ENCODE results near the gene SCT. TPM values are rescaled to one million over a fixed set of nuclear protein-coding genes. Genes with fewer than 3 reads are reported as not detected.

The SCT gene
- total RNA-seq, 1 donor from 2014 or later, result not detected

DNA sequence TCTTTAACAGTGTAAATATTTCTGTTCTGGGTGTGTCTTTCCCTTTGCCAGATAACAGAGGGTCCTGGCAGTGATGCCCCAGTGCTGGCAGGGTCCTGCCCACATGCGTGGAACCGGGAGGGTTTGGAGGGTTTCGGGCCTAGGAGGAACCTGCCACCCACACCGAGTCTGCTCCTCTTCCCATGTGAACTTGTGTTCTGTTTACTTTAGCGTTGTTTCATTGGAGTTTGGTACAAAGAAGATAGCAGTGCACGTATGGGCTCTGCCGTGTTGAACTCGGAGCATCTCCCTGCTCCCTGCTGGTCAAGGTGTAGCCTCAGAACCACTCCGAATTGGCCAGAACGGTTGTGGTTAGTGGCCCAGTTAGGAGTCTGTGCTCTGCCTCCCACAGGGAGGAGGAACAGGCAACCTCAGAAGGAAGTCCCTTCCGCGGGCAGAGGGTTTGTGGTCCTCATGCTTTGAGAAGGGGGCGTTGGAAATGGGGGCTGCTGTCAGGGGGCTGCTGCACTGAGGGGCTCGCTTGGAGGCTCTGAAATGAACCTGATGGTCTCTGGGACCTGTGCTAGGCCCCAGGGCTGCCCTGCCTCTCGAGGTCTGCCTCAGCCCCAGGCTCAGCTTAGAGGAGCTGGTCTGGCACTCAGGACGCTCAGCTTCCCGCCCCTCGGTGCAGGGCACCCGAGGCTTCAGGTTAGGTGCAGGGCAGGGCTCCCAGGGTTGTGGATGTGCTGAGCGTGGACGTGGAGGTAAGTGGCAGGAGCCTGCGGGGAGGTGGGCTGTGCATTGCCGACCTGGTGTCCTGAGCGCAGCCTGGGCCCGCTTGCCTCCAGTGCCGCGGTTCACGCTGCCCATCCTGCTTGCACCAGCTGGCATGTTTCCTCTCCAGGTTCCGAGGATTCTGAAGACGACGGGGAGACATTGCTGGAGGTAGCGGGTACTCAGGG lies 40.3 kb downstream of the SCT start:
- Histone ChIP-seq H3K4me1 (no peaks in the 10 kb centered on the region), H3K27me3 (no peaks in the 10 kb centered on the region), H3K27ac (no peak overlapping the region), H3K36me3 (peaks cover 69 to 82% of the 10 kb centered on the region in 2 donors), H3K4me3 (no peak overlapping the region), H3K9me3 (no peaks in the 10 kb centered on the region)
- TF ChIP-seq, protein P1, sequence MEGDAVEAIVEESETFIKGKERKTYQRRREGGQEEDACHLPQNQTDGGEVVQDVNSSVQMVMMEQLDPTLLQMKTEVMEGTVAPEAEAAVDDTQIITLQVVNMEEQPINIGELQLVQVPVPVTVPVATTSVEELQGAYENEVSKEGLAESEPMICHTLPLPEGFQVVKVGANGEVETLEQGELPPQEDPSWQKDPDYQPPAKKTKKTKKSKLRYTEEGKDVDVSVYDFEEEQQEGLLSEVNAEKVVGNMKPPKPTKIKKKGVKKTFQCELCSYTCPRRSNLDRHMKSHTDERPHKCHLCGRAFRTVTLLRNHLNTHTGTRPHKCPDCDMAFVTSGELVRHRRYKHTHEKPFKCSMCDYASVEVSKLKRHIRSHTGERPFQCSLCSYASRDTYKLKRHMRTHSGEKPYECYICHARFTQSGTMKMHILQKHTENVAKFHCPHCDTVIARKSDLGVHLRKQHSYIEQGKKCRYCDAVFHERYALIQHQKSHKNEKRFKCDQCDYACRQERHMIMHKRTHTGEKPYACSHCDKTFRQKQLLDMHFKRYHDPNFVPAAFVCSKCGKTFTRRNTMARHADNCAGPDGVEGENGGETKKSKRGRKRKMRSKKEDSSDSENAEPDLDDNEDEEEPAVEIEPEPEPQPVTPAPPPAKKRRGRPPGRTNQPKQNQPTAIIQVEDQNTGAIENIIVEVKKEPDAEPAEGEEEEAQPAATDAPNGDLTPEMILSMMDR (IDR thresholded peaks at IDR 0.05), result no peak
- no peak for DNase-seq (ENCODE audit: low spot score in 2 of 2)
- intact Hi-C loops (cut with DNase I), result no loop called here

DNA sequence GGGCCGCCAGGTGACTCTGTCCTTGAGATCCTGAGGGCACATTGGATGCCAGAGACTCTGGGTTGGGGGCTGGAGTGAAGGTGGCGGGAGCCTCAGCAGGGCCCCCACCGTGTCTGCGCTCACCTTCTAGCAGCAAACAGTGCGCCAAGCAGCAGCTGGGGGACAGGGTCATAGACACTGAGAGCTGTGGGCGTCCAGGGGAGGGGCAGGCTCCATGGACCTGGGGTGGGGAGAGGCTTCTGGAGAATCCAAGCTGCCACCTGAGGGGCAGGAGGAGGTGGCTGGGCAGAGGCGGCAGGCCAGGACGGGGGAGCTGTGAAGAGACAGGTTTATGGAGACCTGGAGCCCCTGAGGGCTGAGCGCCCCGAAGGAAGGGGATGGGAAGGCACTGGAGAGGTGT lies 42.7 kb downstream of the SCT start:
- intact Hi-C loops (cut with DNase I), result no loop called here
- no peak overlapping the region for H3K4me3 ChIP-seq
- no peak for DNase-seq (ENCODE audit: low spot score in 2 of 2)
- H3K36me3 ChIP-seq, result peaks cover 51 to 69% of the 10 kb centered on the region in 2 donors
- H3K27ac ChIP-seq, result no peak overlapping the region
- no peaks in the 10 kb centered on the region for H3K27me3 ChIP-seq
- peaks cover 0 to 3% of the 10 kb centered on the region in 2 donors for H3K4me1 ChIP-seq
- no peaks in the 10 kb centered on the region for H3K9me3 ChIP-seq
- TF ChIP-seq, protein P1 (IDR thresholded peaks at IDR 0.05), result no peak

DNA sequence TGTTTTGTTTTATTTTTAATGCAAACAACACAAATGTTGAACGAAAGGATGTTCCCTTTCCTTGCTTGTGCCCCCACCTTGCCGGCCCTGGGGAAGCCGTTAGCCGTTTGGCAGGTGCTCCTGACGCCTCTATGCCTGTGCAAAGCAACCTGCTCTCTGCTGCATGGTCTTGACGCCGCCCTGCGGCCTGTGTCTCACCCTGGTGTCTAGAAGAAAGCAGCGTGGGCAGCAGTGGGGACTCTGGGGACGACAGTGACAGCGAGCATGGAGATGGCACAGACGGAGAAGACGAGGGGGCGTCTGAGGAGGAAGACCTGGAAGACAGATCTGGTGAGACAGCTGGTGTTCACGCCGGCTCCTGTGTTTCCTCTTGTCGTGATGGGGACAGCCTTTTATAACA lies 45.2 kb downstream of the SCT start:
- H3K36me3 ChIP-seq, result peaks cover 27 to 44% of the 10 kb centered on the region in 2 donors

DNA sequence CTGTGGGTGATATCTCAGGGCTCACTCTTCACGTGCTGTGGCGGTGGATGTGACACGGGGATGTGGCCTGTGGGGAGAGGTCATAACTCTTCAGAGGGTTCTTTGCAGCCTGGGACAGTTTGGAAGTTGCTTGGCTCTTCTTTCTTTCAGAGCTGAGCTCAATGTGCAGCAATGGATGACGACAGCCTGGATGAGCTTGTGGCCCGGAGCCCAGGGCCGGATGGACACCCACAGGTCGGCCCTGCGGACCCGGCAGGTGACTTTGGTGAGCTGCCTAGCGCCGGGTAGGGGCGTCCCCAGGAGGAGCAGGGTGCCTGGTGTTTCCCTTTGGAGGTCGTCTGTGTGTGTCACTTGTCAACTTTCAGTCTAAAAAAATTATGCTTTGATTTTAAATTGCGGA lies 45.6 kb downstream of the SCT start:
- peaks cover 24 to 40% of the 10 kb centered on the region in 2 donors for H3K36me3 ChIP-seq

More for the DNA sequence above, 45.2 kb downstream of the SCT start:
- H3K4me1 ChIP-seq, result peaks cover 8 to 25% of the 10 kb centered on the region in 2 donors
- intact Hi-C loops (cut with DNase I), result no loop called here
- H3K4me3 ChIP-seq, result no peak overlapping the region
- no peaks in the 10 kb centered on the region for H3K27me3 ChIP-seq
- no peak for DNase-seq (ENCODE audit: low spot score in 2 of 2)
- TF ChIP-seq, protein P1 (IDR thresholded peaks at IDR 0.05), result no peak
- no peak overlapping the region for H3K27ac ChIP-seq
- no peaks in the 10 kb centered on the region for H3K9me3 ChIP-seq

DNA sequence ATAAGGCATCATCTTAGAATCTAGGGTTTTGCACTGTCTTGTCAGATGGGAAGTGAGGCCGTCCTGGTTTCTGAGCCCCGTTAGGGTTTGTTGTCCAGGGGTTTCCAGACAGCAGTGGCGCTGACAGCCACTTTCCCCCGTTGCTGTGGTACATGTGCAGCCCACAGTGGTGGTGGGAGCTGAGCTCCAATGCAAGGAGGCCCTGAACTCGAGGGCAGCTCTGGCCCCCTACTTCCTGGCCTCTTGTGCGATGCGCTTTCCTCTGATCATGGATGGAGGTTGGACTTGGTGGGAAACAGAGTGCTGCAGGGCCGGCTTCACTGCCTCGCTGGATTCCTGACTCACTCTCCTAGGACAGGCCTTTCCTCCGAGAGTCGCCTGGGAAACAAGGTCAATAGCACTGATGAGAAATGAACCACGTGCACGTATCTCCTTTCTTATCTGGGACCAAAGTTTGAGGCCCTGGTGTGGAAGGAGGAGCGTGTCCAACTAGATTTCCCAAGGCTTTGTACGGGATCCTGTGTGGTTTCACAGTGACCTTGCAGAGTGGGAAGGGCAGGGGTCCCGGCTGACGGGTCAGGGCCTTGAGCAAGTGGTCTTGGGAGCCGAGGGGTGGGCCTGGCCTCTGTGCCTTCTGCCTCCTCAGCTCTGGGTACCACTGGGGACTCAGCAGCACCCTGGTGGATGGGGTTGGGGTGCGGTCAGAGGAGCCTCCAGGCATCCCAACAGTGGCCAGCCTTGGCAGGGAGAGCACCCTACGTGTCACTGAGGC lies 47.0 kb downstream of the SCT start:
- TF ChIP-seq, protein P1 (IDR thresholded peaks at IDR 0.05), result no peak

More for the DNA sequence above, 45.6 kb downstream of the SCT start:
- H3K27ac ChIP-seq, result no peak overlapping the region
- no peak overlapping the region for H3K4me3 ChIP-seq
- H3K27me3 ChIP-seq, result no peaks in the 10 kb centered on the region
- peaks cover 8 to 25% of the 10 kb centered on the region in 2 donors for H3K4me1 ChIP-seq
- intact Hi-C loops (cut with DNase I), result no loop called here
- no peaks in the 10 kb centered on the region for H3K9me3 ChIP-seq
- TF ChIP-seq, protein P1 (IDR thresholded peaks at IDR 0.05), result no peak
- DNase-seq (ENCODE audit: low spot score in 2 of 2), result no peak

More for the DNA sequence above, 47.0 kb downstream of the SCT start:
- no peaks in the 10 kb centered on the region for H3K27me3 ChIP-seq
- no peaks in the 10 kb centered on the region for H3K9me3 ChIP-seq
- intact Hi-C loops (cut with DNase I), result loop anchor here (5.0 kb wide), 1 partner anchor 343 kb away; the partner anchor contains the start of genes PSMD13 and SIRT3
- peaks cover 24 to 33% of the 10 kb centered on the region in 2 donors for H3K36me3 ChIP-seq
- H3K27ac ChIP-seq, result no peak overlapping the region
- H3K4me1 ChIP-seq, result peaks cover 11 to 30% of the 10 kb centered on the region in 2 donors
- no peak overlapping the region for H3K4me3 ChIP-seq
- DNase-seq (ENCODE audit: low spot score in 2 of 2), result no peak

Measured in ascending aorta (tissue), 2 donors.